HepG2 (cell line): Measurements from ENCODE around the gene NPW. TPM values are rescaled to one million over a fixed set of nuclear protein-coding genes. Genes with fewer than 3 reads are reported as not detected.

Source experiments
- ATAC-seq: fragments of 200-7000 bp; cut with Tn5 transposase; 3 replicates; pipeline ENCODE4 v1.9.1; 2020; ENCODE audit warnings: mild to moderate bottlenecking, moderate library complexity
- BruUV-seq: library from RNA; stranded (reverse); fragments of 400-500 nt; replicated peaks from 2 replicates; lab custom pipeline; 2021; lab: Mats Ljungman, UMichigan
- CTCF ChIA-PET: fragments of 300-600 bp; formaldehyde crosslinking; extraction: SDS; loops from one replicate; lab custom pipeline; 2021; ENCODE audit warnings: low total read pairs, inconsistent platforms, low intra/inter-chr PET ratio; lab: Yijun Ruan, JAX
- POLR2A ChIA-PET: fragments of 350-600 bp; sonication (Branson Sonifier 250); formaldehyde crosslinking; loops from one replicate; lab custom pipeline; 2020; ENCODE audit warnings: antibody characterized with exemption, inconsistent platforms; lab: Yijun Ruan, JAX
- DNase-seq: peaks from one replicate; pipeline ENCODE4 v3.0.0-alpha.2; 2015; ENCODE audit warnings: low spot score
- FAIRE-seq: peaks from 3 replicates; lab custom pipeline; 2011; peaks lifted over from hg19 to GRCh38; lab: Jason Lieb, UNC
- H2AFZ ChIP-seq: one replicate; pipeline ENCODE4 v1.6.1; 2011; ENCODE audit warnings: low read length, inconsistent platforms
- H3K27ac ChIP-seq: fragments of 300-600 bp; 3 replicates; pipeline ENCODE4 v1.8.0; 2011; ENCODE audit warnings: mixed run types, mild to moderate bottlenecking, mixed read lengths, low read length, inconsistent platforms; ENCODE audit not compliant: insufficient read depth; ENCODE audit errors: extremely low read length
- H3K27me3 ChIP-seq, 2 experiments: fragments of 200-600 bp in 1 of 2; 2 replicates in 1 of 2; 3 replicates in 1 of 2; pipeline versions ENCODE4 v1.6.0 to v1.8.0; 2011; ENCODE audit warnings: low read length in 2 of 2, mild to moderate bottlenecking in 2 of 2, moderate library complexity in 2 of 2, inconsistent platforms in 1 of 2; ENCODE audit not compliant: insufficient read depth in 2 of 2, control insufficient read depth in 1 of 2
- H3K36me3 ChIP-seq, 2 experiments: fragments of 200-600 bp in 1 of 2; replicated peaks in 1 of 2; 2 replicates in 1 of 2; 3 replicates in 1 of 2; pipeline versions ENCODE4 v1.5.1 to v1.8.0; 2011; ENCODE audit warnings: low read length in 2 of 2, inconsistent platforms in 1 of 2; ENCODE audit not compliant: insufficient read depth in 2 of 2, control insufficient read depth in 1 of 2
- H3K4me1 ChIP-seq: 2 replicates; pipeline ENCODE4 v1.5.1; 2012; ENCODE audit warnings: low read length, inconsistent platforms; ENCODE audit not compliant: insufficient read depth
- H3K4me2 ChIP-seq: 2 replicates; pipeline ENCODE4 v1.6.0; 2011; ENCODE audit warnings: low read depth, low read length, inconsistent platforms
- H3K4me3 ChIP-seq, 3 experiments: fragments of 200-600 bp in 1 of 3; sonication (generic), shearing (Covaris generic) in 1 of 3; replicated peaks in 1 of 3; 2 replicates each; pipeline ENCODE4 v1.5.1; 2011 to 2016; ENCODE audit warnings: low read length in 3 of 3, inconsistent platforms in 2 of 3, low read depth in 2 of 3, mild to moderate bottlenecking in 2 of 3, control low read depth in 1 of 3, mixed read lengths in 1 of 3; ENCODE audit not compliant: insufficient read depth in 1 of 3
- H3K79me2 ChIP-seq: one replicate; pipeline ENCODE4 v1.6.1; 2011; ENCODE audit warnings: low read length, inconsistent platforms; ENCODE audit not compliant: insufficient read depth
- H3K9ac ChIP-seq: 2 replicates; pipeline ENCODE4 v1.6.0; 2011; ENCODE audit warnings: mild to moderate bottlenecking, low read depth, low read length, inconsistent platforms; ENCODE audit not compliant: insufficient read depth
- H3K9me3 ChIP-seq: 2 replicates; pipeline ENCODE4 v1.5.1; 2012; ENCODE audit warnings: mild to moderate bottlenecking, low read length
- H4K20me1 ChIP-seq: 2 replicates; pipeline ENCODE4 v1.6.0; 2011; ENCODE audit warnings: inconsistent platforms, mild to moderate bottlenecking, low read length, moderate library complexity; ENCODE audit not compliant: insufficient read depth
- IRF9 ChIP-seq: sonication (generic); formaldehyde crosslinking; IDR thresholded peaks from 2 replicates; pipeline ENCODE4 v1.8.0; 2022; ENCODE audit warnings: missing genetic modification reagents, mild to moderate bottlenecking, borderline replicate concordance
- KLF6 ChIP-seq: IDR thresholded peaks from 2 replicates; pipeline ENCODE4 v1.8.0; 2016; ENCODE audit warnings: missing biosample characterization, missing genetic modification reagents
- MAF1 ChIP-seq: sonication (generic); formaldehyde crosslinking; IDR thresholded peaks from 2 replicates; pipeline ENCODE4 v1.5.0; 2020; ENCODE audit warnings: missing genetic modification reagents, borderline replicate concordance
- MAZ ChIP-seq, 2 experiments: sonication (generic) in 1 of 2; formaldehyde crosslinking in 1 of 2; IDR thresholded peaks; 2 replicates each; pipeline versions ENCODE4 v1.5.0 to v1.6.1; 2012 to 2020; ENCODE audit warnings: low read depth in 2 of 2, mild to moderate bottlenecking in 2 of 2, borderline replicate concordance in 1 of 2, improper control_type of control experiment in 1 of 2, low read length in 1 of 2, missing genetic modification reagents in 1 of 2, moderate library complexity in 1 of 2
- MTF2 ChIP-seq: sonication (generic); formaldehyde crosslinking; IDR thresholded peaks from 2 replicates; pipeline ENCODE4 v1.5.0; 2020; ENCODE audit warnings: missing genetic modification reagents, borderline replicate concordance
- MXI1 ChIP-seq: IDR thresholded peaks from 3 replicates; pipeline ENCODE4 v1.6.1; 2012; ENCODE audit warnings: low read depth, low read length, inconsistent platforms, borderline replicate concordance
- NCOA2 ChIP-seq: sonication (generic); formaldehyde crosslinking; IDR thresholded peaks from 2 replicates; pipeline ENCODE4 v1.8.0; 2022; ENCODE audit warnings: inconsistent platforms
- ZFYVE20 ChIP-seq: sonication (generic); formaldehyde crosslinking; IDR thresholded peaks from 2 replicates; pipeline ENCODE4 v1.8.0; 2023; ENCODE audit warnings: low read depth, mild to moderate bottlenecking, moderate library complexity, missing genetic modification reagents, borderline replicate concordance
- ZNF451 ChIP-seq: sonication (generic); formaldehyde crosslinking; IDR thresholded peaks from 2 replicates; pipeline ENCODE4 v1.5.0; 2020; ENCODE audit warnings: mild to moderate bottlenecking, missing genetic modification reagents
- ZNF614 ChIP-seq: IDR thresholded peaks from 2 replicates; pipeline ENCODE4 v1.6.1; 2018; ENCODE audit warnings: missing biosample characterization, missing genetic modification reagents, inconsistent platforms, borderline replicate concordance
- ZSCAN22 ChIP-seq: sonication (generic); formaldehyde crosslinking; IDR thresholded peaks from 2 replicates; pipeline ENCODE4 v1.4.0; 2020; ENCODE audit warnings: mild to moderate bottlenecking, missing genetic modification reagents
- WGBS: methylation state at CpG from one replicate; pipeline ENCODE4 v1.1.6; 2017; ENCODE audit warnings: low lambda C conversion rate; 5-methylcytosine and 5-hydroxymethylcytosine counted together
- in situ Hi-C: cut with HindIII; loops from 2 replicates; pipeline ENCODE4 v1.10.0; 2017; ENCODE audit warnings: low pct_unique_long_range_greater_than_20kb; ENCODE audit not compliant: extremely low pct_ligation_motif_present
- intact Hi-C: fragments of 100-400 bp; cut with micrococcal nuclease; formaldehyde crosslinking; loops from one replicate; pipeline ENCODE4 v1.10.0; 2022; ENCODE audit not compliant: unreplicated experiment
- polyA plus RNA-seq, 8 experiments: library from polyadenylated mRNA; depleted of rRNA in 3 of 8; stranded (reverse) in 7 of 8; unstranded in 1 of 8; fragments of >200 nt; fragmentation: Illumina TruSeq in 4 of 8; extraction: Trizol in 4 of 8; gene quantifications; 2 replicates each; pipeline versions ENCODE4 v1.2.1 to v1.2.3, GENCODE V29; 2011 to 2016; ENCODE audit warnings: low read depth in 4 of 8, missing spikeins in 1 of 8, mixed read lengths in 1 of 8; ENCODE audit not compliant: insufficient read depth in 1 of 8
- total RNA-seq, 5 experiments: library from RNA; depleted of rRNA; stranded (reverse); fragments of >200 nt; fragmentation: Illumina TruSeq; extraction: Trizol; gene quantifications; 2 replicates each; pipeline ENCODE4 v1.2.3, GENCODE V29; 2016; ENCODE audit warnings: low read depth in 1 of 5

The NPW gene
- total and polyA plus RNA-seq, 2 of the 13 experiments (the other 11 are each of a cell fraction or from before 2014, with no cell fraction given), result 0.24 to 0.97 TPM

GRCh38 chr16:2001456-2002355 lies 17.9 kb upstream of the NPW start:
- in situ Hi-C loops, result no loop called here
- 97% methylated on average over 42 of the region's 53 CpGs for WGBS
- H3K4me3 ChIP-seq, result no peak overlapping the region
- intact Hi-C loops, result no loop called here
- ChIA-PET CTCF (no interaction called here), POLR2A (no interaction called here)
- H3K27me3 ChIP-seq, result no peaks in the 10 kb centered on the region
- no peak for TF ChIP-seq NCOA2 (CRISPR knock-in tag)
- TF ChIP-seq MAZ (IDR thresholded peaks at IDR 0.05; ENCODE audit: borderline replicate concordance, low read depth, low read length), result no peak
- no peak for TF ChIP-seq MAZ (CRISPR knock-in tag; IDR thresholded peaks at IDR 0.05; ENCODE audit: low read depth)
- no peak for TF ChIP-seq ZSCAN22
- no peak for TF ChIP-seq IRF9 (CRISPR knock-in tag)
- no peak for TF ChIP-seq ZNF451
- TF ChIP-seq ZNF614 (CRISPR knock-in tag), result no peak
- TF ChIP-seq MAF1 (CRISPR knock-in tag), result no peak
- no peak for TF ChIP-seq MTF2 (CRISPR knock-in tag)
- TF ChIP-seq MXI1, result no peak
- TF ChIP-seq ZFYVE20 (CRISPR knock-in tag), result no peak
- no peak for TF ChIP-seq KLF6
- FAIRE-seq, result no peak
- H3K4me2 ChIP-seq, result no peak overlapping the region
- no peak for DNase-seq
- no peak for ATAC-seq
- H3K4me1 ChIP-seq, result peaks cover 24% of the 10 kb centered on the region
- no peak overlapping the region for H3K9ac ChIP-seq
- peaks cover 5% of the 10 kb centered on the region; the same call in 1 of the 2 replicates for H4K20me1 ChIP-seq
- H3K9me3 ChIP-seq, result no peaks in the 10 kb centered on the region
- no peak overlapping the region for H2AFZ ChIP-seq
- no peak overlapping the region for H3K27ac ChIP-seq
- H3K36me3 ChIP-seq, result peaks cover 29 to 45% of the 10 kb centered on the region in 2 experiments
- no TSS peak for BruUV-seq
- H3K79me2 ChIP-seq, result peaks cover 18% of the 10 kb centered on the region
